GM18508 (cell line): ENCODE results near the gene PSMB10.
"Not testable (repeated sequence)": the region's sequence is repeated elsewhere in the genome, so short reads cannot be mapped to it uniquely, and the experiment has no call there.

Experiments
- ATAC-seq: cut with Tn5 transposase; IDR thresholded peaks from one replicate; pipeline ENCODE4 v1.9.1; 2021; ENCODE audit warnings: moderate number of reproducible peaks; ENCODE audit not compliant: insufficient read depth, unreplicated experiment

The PSMB10 gene

GRCh38 chr16:67936124-67936879 is at the start of gene PSMB10:
TSS of gene PSMB10 (minus strand) at chr16:67936850. CDS start at chr16:67936749, 101 bp downstream.
- ATAC-seq: no peak

DNA sequence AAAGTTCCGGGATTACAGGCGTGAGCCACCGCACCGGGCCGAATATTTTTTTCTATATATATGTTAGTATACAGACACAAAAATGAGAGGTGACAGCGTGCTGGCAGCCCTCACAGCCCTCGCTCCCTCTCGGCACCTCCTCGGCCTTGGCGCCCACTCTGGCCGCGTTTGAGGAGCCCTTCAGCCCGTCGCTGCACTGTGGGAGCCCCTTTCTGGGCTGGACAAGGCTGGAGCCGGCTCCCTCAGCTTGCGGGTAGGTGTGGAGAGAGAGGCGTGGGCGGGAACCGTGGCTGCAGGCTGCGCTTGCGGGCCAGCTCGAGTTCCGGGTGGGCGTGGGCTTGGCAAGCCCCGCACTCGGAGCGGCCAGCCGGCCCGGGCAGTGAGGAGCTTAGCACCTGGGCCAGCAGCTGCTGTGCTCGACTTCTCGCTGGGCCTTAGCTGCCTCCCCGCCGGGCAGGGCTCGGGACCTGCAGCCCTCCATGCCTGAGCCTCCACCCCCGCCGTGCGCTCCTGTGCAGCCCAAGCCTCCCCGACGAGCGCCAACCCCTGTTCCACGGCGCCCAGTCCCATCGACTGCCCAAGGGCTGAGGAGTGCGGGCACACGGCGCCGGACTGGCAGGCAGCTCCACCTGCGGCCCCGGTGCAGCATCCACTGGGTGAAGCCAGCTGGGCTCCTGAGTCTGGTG is 45.5 kb upstream of the PSMB10 start:
- no peak for ATAC-seq

- ATAC-seq: no peak
Observed at GRCh38 chr16:67979955-67980678, 43.5 kb upstream of the PSMB10 start, which contains the start of gene DPEP3. TSS of gene DPEP3 (minus strand) at chr16:67980499. CDS start at chr16:67980380, 119 bp downstream.

GRCh38 chr16:67977469-67978227 is 41.0 kb upstream of the PSMB10 start:
- ATAC-seq: no peak

DNA sequence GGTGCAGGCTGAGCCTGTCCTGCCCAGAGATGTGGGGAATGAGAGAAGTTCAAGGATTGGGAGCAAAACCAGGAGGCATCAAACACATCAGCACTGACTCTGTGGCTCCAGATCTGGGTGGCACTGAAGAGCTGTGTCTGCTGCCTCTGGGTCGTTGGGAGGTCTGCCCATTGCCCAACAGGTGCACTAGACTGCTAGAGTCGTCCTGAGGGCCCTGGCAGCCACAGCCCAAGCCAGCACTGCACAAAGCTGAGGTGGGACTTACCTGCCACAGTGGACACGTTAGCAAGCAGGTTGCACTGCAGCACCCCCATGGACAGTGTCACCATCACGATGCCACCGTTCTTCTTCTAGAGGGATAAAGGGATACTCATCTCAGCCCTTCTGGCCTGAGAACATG is 40.4 kb upstream of the PSMB10 start:
- ATAC-seq: no peak

GRCh38 chr16:67976205-67976604 is 39.6 kb upstream of the PSMB10 start:
- ATAC-seq: no peak

GRCh38 chr16:67975321-67976105 is 38.9 kb upstream of the PSMB10 start:
- ATAC-seq: no peak

GRCh38 chr16:67972285-67972684 is 35.6 kb upstream of the PSMB10 start:
- ATAC-seq: not testable (repeated sequence)

- no peak for ATAC-seq
Observed at GRCh38 chr16:67971111-67971510, 34.5 kb upstream of the PSMB10 start.

DNA sequence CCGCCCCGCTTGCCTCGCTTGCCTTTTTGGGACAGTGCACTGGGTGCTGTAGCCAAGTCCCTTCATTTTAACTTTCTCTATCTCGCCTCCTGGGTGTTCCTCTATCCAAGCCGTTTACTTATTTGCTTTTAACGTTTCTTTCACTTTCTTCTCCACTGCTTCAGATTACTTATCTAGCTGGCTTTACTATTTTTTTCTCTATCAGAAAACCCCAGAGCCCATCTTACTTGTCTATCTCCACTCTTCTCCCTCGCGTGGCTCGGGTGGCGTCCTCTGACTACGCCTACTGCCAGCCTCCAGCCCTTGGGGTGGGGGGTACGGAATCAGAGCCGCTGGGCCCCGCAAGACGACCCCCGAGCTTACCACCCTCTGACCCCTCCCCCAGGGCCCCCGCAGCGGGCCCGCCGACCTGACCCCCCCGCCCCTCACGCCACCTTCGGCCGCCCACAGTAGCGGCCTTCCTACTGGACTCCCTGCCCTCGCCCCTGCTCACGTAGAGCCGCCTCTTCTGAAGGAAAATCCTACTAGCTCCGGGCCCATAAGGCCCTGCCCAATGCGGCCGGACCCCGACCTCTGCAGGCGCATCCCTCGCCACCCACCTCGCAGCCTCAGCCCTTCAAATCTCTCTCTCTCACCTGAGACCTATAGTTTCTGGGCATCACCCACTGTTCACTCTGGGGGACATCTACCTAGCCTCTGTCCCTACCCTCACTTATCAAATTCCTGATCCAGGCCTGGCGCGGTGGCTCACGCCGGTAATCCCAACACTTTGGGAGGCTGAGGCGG is 32.8 kb upstream of the PSMB10 start:
- ATAC-seq: no peak

GRCh38 chr16:67968400-67969253 is 32.0 kb upstream of the PSMB10 start, which contains the start of gene SLC12A4:
TSS of gene SLC12A4 (minus strand) at chr16:67968637. CDS start at chr16:67968553, 84 bp downstream.
- ATAC-seq: no peak

GRCh38 chr16:67967958-67968399 is 31.3 kb upstream of the PSMB10 start:
- ATAC-seq: no peak

GRCh38 chr16:67967183-67967957 is 30.7 kb upstream of the PSMB10 start:
- ATAC-seq: no peak

GRCh38 chr16:67966549-67967182 is 30.0 kb upstream of the PSMB10 start:
- ATAC-seq: no peak

GRCh38 chr16:67965668-67966548 is 29.3 kb upstream of the PSMB10 start:
- ATAC-seq: no peak
